VCaP (cell line): Measurements from ENCODE around the gene SCFD2.

ENCODE experiments used
- H3K27ac ChIP-seq: fragments of 450-650 bp; 2 replicates; pipeline ENCODE4 v1.5.1; 2017
- TF ChIP-seq, protein P1 (sequence below): fragments of 450-650 bp; conservative IDR thresholded peaks from 2 replicates; pipeline ENCODE4 v1.5.1; 2017; ENCODE audit warnings: mild to moderate bottlenecking, moderate library complexity

Gene SCFD2

DNA sequence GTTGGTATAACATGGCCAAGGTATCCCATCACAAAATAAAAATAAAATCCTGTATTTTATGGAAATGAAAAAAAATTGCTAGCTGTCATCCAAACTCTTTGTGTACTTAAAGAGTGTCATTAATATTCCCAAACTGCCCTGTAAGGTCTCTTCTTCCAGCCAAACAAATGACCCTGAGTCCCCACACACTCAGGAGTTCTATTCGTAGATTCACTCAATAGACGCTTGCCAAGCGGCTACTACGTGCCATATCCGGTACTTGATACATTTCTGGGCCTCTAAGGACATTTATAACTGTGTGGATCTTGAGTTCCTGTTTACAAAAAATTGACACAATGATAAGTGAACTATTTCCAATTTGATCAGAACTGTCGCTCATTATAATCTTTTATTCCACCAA is 245.1 kb downstream of the SCFD2 start:
- no peak overlapping the region for H3K27ac ChIP-seq

DNA sequence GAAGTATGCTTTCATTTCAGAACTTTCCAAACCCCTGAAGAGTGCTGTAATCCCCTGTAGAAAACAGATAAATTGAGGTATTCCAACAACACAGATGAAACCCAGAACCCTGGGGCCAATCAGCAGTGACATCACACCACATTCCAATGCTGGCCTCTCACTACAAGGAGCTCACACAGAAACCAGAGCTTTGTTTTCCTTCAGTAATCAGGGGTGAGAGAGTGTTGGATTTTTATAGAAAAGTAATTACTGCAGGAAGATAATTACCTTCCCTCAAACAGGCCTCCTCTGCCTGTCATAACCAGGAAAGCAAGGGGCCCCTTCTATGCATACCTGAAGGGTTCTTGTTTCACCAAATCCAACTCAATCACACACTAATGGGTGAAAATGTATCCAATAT is 246.2 kb downstream of the SCFD2 start:
- TF ChIP-seq, protein P1, sequence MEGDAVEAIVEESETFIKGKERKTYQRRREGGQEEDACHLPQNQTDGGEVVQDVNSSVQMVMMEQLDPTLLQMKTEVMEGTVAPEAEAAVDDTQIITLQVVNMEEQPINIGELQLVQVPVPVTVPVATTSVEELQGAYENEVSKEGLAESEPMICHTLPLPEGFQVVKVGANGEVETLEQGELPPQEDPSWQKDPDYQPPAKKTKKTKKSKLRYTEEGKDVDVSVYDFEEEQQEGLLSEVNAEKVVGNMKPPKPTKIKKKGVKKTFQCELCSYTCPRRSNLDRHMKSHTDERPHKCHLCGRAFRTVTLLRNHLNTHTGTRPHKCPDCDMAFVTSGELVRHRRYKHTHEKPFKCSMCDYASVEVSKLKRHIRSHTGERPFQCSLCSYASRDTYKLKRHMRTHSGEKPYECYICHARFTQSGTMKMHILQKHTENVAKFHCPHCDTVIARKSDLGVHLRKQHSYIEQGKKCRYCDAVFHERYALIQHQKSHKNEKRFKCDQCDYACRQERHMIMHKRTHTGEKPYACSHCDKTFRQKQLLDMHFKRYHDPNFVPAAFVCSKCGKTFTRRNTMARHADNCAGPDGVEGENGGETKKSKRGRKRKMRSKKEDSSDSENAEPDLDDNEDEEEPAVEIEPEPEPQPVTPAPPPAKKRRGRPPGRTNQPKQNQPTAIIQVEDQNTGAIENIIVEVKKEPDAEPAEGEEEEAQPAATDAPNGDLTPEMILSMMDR = no peak
- H3K27ac ChIP-seq = no peak overlapping the region

More for the DNA sequence above, 245.1 kb downstream of the SCFD2 start:
- TF ChIP-seq, protein P1 = no peak

DNA sequence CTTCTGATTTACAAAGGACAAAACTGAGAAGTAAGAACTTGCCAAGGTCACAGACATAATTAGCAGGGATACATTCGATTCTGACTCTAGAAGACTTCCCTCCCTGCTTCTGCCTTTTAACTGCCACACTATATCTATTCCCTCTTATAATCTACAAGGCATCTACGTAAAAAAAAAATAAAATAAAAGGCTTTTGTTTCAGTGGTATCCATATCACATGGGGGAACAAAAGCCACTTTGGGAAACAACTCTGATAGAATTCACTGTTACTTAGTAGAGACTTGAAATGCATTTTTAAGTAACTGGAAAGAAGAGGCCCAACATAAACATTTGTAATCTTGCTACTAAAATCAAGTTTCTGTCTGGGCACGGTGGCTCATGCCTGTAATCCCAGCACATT is 247.2 kb downstream of the SCFD2 start:
- H3K27ac ChIP-seq = no peak overlapping the region
- TF ChIP-seq, protein P1 = no peak

DNA sequence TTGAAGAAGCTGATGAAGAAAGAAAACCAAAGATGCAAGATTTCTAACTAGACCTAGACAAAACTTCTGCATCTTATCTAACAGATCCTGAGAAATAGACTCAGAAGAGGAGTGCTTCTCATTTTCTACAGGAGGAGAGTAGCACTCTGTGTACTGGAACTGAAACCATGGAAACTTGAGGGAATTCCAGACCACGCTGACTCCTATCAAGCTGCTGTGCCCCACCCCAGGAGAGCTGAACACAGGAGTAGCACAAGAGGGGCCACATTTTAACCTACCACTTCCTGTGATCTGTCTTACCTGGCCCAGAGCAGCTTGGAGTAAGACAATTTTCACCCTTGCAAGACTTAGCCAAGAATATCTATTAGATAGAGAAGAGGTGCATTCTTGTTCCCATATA is 248.9 kb downstream of the SCFD2 start:
- H3K27ac ChIP-seq = no peak overlapping the region
- TF ChIP-seq, protein P1 = no peak

DNA sequence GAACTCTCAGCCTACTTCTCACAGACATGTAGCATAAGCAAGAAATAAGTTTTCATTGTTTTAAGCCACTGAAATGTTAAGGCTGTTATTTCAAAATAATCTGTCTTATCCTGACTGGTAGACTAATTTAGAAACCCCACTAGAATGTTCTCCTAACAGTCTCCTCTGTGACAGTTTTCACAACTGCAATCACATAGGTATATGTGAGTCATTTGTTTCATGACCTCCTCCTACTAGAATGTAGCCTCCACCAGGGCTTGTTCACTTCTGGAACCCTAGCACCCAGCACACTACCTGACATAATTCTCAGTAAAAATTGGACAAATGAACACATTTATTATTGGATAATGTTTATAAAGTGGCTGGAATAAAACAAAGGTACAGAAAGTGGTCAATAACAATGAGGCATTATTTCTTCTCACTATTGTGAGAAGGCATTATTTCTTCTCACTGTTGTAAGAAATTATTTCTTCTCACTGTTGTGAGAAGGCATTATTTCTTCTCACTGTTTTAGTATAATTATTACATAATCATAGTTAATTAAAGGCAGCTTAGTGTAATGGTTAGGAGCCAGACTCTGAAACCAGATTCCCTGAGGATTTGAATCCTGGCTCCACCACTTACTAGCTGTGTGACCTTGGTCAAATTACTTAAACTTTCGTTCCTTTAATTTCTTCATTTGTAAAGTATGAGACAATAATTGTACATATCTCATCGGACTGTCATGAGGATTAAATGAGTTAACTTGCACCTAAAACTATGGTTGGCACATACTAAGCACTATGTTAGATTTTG is 252.2 kb downstream of the SCFD2 start:
- H3K27ac ChIP-seq = no peak overlapping the region
- TF ChIP-seq, protein P1 = no peak

DNA sequence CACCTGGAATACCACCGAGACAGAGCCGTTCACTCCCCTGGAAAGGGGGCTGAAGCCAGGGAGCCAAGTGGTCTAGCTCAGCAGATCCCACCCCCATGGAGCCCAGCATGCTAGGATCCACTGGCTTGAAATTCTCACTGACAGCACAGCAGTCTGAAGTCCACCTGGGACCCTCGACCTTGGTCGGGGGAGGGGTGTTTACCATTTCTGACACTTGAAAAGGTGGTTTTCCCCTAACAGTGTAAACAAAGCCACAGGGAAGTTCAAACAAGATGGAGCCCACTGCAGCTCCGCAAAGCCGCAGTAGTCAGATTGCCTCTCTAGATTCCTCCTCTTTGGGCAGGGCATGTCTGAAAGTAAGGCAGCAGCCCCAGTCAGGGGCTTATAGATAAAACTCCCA is 260.5 kb downstream of the SCFD2 start:
- H3K27ac ChIP-seq = no peak overlapping the region
- TF ChIP-seq, protein P1 = no peak

DNA sequence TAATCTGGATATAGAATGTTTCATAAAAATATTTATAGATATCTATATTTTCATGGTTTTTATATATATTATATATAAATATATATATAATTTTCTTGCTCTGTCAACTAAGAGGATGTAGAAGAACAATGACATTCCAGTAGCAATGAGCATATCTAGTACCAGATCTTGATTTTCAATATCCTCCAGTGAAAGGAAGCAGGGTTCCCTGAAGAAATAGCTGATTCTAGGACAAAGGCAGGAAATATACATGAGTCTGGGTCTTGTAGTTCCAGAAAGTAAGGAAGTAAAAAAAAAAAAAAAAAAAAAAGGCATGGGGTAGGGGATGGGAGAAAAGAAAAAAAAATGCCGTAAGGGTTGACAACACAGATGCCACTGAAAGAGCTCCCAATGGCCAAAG is 262.4 kb downstream of the SCFD2 start:
- TF ChIP-seq, protein P1 = no peak

More for the DNA sequence above, 262.4 kb downstream of the SCFD2 start:
- H3K27ac ChIP-seq = no peak overlapping the region
